HG03025 (cell line): Measurements from ENCODE around the gene GPC6.

Experiments used
- ATAC-seq: cut with Tn5 transposase; IDR thresholded peaks from one replicate; pipeline ENCODE4 v1.9.1; 2021; ENCODE audit warnings: mild to moderate bottlenecking, moderate library complexity; ENCODE audit not compliant: unreplicated experiment, low FRiP score

Gene GPC6

DNA sequence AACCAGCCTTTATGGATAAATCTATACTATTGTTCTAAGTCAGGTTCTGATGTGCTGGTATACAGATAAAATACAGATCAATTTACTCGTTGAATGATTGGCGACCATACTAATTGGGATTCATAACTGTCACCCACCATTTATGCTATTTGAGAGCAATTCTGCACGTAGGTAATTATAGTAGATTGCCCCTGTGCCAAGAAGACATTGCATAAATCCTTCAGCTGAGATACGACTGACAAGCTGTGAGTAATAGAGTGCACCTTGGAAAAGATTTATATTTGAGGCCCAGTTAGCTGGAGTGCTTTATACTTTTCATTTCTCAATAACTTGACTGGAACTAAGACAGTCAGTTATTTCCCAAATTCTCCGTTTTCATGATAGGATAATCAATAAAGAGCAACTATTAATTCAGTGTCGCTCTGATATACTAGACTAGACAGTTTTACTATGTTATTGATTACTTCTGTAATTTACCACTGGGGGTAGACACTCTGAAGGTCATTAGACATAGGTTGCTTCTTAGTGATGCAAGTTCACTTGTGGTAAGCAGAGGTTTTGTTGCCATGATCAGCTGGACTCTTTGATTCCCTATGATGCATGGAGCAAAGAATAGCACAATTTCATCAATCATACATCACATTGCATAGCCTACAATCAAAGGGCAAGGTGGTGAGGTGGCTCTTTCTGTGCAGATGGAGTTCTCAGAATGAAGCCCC is 536.3 kb downstream of the GPC6 start:
- ATAC-seq = no peak

DNA sequence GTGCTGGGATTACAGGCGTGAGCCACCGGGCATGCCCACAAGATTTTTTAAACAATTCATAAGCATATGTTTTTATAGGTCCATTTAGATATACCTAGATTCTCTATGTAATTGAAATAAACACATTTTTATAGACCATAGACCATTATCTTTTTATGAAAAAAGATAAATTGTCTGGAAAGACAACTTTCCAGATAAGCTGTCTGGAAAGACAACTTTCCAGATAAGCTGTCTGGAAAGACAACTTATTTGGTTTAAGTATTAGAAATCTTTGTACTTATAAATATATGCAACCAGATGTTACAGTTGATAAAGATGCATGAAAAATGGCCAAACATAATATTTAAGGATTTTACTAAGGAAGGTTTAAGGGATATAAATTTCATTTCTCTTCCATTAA is 538.5 kb downstream of the GPC6 start:
- ATAC-seq = no peak

DNA sequence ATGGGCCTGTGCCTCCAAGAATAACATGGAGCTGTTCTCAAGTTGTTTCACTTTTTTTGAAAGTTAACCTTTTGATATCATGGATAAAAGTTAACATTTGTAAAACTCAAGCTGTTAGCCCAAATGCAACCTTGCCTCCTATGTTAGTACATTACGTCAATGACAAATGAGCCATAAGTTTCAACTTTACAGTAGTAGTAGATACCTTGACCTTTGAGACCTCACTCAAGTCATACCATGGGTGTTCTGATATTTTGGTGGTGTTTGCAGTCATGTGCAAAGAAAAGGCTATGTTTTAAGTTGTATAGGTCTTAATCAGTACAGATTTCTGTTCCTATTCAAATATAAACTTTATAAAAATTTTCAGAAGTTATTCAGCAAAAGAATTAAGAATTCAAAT is 539.2 kb downstream of the GPC6 start:
- ATAC-seq = no peak

- no peak for ATAC-seq
Measured at GRCh38 chr13:93766719-93767118, 540.1 kb downstream of the GPC6 start.

- ATAC-seq = no peak
Measured at GRCh38 chr13:93767180-93767916, 540.7 kb downstream of the GPC6 start.

DNA sequence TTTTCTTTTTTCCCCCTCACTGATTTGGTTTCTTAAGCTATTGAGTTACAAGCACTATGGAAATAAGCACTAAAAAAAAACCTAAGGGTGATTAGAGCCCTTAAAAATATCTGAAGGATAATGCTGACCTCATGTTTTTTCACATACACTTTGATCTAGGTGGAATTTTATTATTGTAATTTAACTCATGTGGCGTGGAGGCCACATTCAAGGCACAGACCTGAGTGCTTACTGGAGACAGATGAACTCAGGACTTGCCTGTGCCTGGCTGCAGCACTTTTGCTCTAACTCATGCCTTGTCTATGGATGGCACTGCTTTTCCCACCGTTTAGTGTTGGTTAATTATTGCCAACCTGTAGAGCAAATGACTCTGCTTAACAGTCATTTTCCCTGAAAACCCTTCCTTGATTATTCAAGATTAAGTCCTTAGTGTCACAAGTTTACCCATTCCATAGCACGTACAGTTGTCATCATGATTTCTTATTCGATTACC is 541.4 kb downstream of the GPC6 start:
- no peak for ATAC-seq

GRCh38 chr13:93769101-93769500 is 542.5 kb downstream of the GPC6 start:
- no peak for ATAC-seq

DNA sequence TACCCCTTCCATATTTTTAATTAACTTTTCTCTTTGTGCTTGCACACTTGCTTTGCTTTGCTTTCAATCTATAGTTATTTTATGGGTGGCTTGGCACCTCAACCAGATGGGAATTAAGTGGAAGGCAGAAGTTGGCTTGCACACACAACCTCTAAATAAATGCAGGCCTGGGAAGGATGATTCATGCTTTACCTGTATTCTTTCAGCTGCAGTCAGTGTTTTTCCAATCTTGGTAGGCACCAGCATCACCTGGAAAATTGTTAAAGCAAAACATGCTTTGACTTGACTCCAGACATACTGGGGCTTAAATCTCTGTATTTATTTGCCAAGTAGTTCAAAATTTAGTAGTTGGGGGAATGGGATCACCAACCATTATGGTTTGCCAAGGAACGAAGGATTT is 543.0 kb downstream of the GPC6 start:
- ATAC-seq = no peak

DNA sequence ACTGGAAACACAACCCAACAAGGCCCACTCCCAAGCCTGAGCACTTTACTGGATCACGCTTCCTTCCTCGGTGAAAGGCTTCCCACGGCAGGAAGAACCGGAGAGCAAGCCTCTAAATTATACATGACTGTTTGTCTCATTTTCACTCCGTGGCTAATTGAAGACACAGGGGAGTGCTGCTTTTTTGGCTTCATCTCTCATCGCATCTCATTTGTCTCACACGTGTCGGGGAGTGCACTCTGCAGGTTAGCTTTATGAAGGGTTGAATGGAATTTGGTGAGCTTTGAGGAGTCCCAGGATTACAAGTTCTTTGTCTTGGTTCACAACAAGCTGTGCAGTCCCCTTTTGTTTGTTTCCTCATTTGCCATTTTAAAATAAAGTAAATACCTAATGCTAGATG is 544.6 kb downstream of the GPC6 start:
- no peak for ATAC-seq

GRCh38 chr13:93771782-93772181 is 545.2 kb downstream of the GPC6 start:
- ATAC-seq = no peak

GRCh38 chr13:93774506-93774905 is 547.9 kb downstream of the GPC6 start:
- no peak for ATAC-seq

DNA sequence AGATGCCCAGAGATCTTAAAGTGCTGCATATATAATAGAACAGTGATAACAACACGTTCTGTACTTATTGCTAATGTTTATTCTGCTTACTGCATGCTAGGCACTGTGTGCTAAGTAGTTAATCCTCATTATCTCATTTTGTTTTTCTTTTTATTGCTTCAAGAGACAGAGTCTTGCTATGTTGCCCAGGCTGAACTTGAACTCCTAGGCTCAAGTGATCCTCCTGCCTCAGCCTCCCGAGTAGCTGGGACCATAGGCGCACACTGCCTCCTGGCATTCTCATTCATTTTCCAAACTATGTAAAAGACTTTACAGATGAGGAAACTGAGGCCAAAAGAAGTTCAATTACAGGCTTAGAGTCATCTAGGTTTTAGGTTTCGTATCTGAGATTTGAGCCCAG is 548.4 kb downstream of the GPC6 start:
- no peak for ATAC-seq

DNA sequence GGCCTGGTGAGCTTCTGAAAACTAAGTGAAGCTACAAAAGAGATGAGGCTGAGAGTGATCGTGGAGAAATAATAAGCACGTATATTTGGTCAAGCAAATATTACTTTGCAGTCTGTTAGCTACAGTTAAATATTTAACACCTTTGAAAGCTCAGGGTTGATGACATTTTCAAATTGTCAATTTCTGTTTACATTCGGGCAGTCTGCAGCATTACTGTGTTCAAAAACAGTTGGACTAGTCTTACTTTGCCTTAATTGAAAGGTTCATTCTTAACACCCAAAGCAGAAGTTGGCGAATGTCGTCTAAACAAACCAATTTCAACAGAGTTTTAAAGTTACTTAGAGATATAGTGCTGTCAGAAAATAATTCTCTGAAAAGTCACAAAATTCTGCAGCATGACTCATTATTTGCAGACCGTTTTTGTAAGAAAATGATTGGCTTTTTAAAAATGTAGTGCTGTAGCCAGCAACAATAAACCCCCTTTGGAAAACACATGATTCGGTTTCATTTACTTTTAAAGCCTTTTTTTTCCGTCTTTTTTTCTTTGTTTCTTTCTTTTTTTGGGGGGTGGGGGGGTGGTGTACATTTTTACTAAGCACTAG is 549.0 kb downstream of the GPC6 start:
- no peak for ATAC-seq

DNA sequence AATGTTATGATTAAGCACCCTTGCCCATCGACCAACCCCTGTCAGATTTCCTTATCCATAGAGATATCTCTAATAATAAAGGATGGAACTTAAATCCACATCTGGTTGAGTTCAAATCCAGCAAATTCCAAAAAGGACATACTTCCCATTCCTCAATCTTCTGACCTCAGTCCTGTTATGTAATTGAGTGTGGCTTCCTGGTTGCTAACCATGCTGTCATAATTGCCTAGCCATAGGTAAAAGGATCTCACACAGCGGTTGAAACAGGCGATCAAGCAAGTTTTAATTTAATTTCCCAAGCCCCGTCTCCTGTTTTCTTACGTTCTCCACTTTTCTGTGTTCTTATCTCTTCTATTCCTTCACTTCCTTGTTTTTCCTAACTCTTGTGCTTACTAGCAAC is 550.3 kb downstream of the GPC6 start:
- no peak for ATAC-seq

- ATAC-seq = no peak
Measured at GRCh38 chr13:93777504-93777903, 550.9 kb downstream of the GPC6 start.

DNA sequence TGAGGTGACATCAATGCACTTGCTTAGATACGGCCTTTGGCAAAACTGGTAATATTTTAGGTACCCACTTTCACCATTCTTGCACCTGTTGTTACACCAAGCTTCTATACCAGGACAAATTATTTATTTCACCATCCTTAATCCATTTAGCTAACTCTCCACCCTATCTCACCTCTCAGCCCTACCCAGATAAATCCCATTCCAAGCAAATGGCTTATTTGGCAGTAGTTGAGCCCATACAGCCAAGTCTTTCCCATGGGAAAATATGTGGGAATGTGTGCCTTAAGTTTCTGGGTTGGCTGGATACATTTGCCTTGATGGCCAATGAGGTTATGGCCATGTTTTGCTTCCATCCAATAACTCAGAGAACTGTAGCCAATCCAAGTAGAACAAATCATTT is 551.9 kb downstream of the GPC6 start:
- ATAC-seq = no peak

- ATAC-seq = no peak
Measured at GRCh38 chr13:93784191-93784590, 557.6 kb downstream of the GPC6 start.

GRCh38 chr13:93786846-93787489 is 560.4 kb downstream of the GPC6 start:
- no peak for ATAC-seq

- ATAC-seq = no peak
Measured at GRCh38 chr13:93788456-93788855, 561.8 kb downstream of the GPC6 start.

GRCh38 chr13:93789058-93789457 is 562.5 kb downstream of the GPC6 start:
- no peak for ATAC-seq

DNA sequence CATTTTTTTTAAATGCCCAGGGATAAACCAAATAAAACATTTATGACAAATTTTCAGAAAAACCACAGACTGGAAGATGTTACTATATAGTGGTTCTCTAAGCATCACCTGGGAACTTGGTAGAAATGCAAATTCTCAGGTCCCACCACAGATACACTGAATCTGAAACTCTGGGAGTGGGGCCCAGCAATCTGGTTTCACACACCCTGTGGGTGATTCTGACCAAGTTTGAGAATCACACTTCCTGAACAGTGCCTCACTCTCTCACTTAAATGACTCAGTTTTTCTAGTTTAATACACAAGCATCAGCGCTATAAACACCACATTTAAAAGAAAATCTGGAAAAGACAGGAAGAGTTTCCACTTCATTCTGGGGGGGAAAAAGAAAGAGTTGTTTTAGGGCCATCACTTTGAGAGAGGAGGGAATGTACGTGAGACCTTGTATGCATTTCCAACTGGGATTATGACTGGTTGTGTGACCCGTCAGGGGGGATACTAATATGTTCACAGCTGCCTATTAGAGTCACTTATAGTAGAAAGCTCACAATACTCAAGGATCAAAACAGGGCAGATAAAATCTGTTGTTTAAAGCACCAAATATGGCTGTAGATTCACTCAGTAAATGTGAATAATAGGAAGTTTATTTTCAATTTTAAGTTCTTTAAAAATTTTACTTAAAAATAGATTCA is 567.7 kb downstream of the GPC6 start:
- ATAC-seq = peak; percentile 86
